CD14-positive monocyte (primary cell): Measurements from ENCODE around the gene OR2D2. TPM values are rescaled to one million over a fixed set of nuclear protein-coding genes. Genes with fewer than 3 reads are reported as not detected.
"Not testable (repeated sequence)": the region's sequence is repeated elsewhere in the genome, so short reads cannot be mapped to it uniquely, and the experiment has no call there.

Experiments used
- DNase-seq, 3 donors: peaks; one replicate each; pipeline ENCODE4 v3.0.0-alpha.2; 2011 to 2022
- H2AFZ ChIP-seq: 2 replicates; pipeline ENCODE4 v1.6.0; 2012; ENCODE audit warnings: mild to moderate bottlenecking, low read depth, low read length, inconsistent platforms; ENCODE audit not compliant: insufficient read depth, poor library complexity, severe bottlenecking
- H3K27ac ChIP-seq, 2 donors: 1 replicate in 1 of 2; 2 replicates in 1 of 2; pipeline ENCODE4 v1.5.1; 2012 to 2013; ENCODE audit warnings: low read length in 2 of 2, control low read depth in 1 of 2, inconsistent platforms in 1 of 2, low read depth in 1 of 2, mild to moderate bottlenecking in 1 of 2
- H3K27me3 ChIP-seq, 2 donors: one replicate each; pipeline versions ENCODE4 v1.6.0 to v1.6.1; 2011 to 2013; ENCODE audit warnings: low read length in 2 of 2; ENCODE audit not compliant: control insufficient read depth in 2 of 2, insufficient read depth in 2 of 2
- H3K36me3 ChIP-seq, 2 donors: replicated peaks in 1 of 2; 1 replicate in 1 of 2; 2 replicates in 1 of 2; pipeline versions ENCODE4 v1.5.1 to v1.6.1; 2012 to 2013; ENCODE audit warnings: low read length in 2 of 2, control low read depth in 1 of 2, inconsistent platforms in 1 of 2, mild to moderate bottlenecking in 1 of 2; ENCODE audit not compliant: insufficient read depth in 2 of 2, control insufficient read depth in 1 of 2
- H3K4me1 ChIP-seq, 2 donors: 1 replicate in 1 of 2; 2 replicates in 1 of 2; pipeline versions ENCODE4 v1.5.1 to v1.6.1; 2012 to 2013; ENCODE audit warnings: low read length in 2 of 2, control low read depth in 1 of 2, inconsistent platforms in 1 of 2, mild to moderate bottlenecking in 1 of 2, moderate library complexity in 1 of 2; ENCODE audit not compliant: insufficient read depth in 2 of 2, control insufficient read depth in 1 of 2
- H3K4me2 ChIP-seq: replicated peaks from 2 replicates; pipeline ENCODE3; 2012; ENCODE audit warnings: low read length, moderate library complexity, mild to moderate bottlenecking; ENCODE audit not compliant: poor library complexity, severe bottlenecking; ENCODE audit errors: extremely low read depth
- H3K4me3 ChIP-seq, 3 experiments: fragments of 200-600 bp in 1 of 3; sonication (generic) in 1 of 3; replicated peaks in 1 of 3; 1 replicate in 2 of 3; 2 replicates in 1 of 3; pipeline ENCODE4 v1.5.1; 2011 to 2013; ENCODE audit warnings: low read length in 3 of 3, mild to moderate bottlenecking in 3 of 3, control low read depth in 2 of 3, low read depth in 2 of 3, inconsistent platforms in 1 of 3, moderate library complexity in 1 of 3
- H3K79me2 ChIP-seq: 2 replicates; pipeline ENCODE4 v1.6.0; 2012; ENCODE audit warnings: mild to moderate bottlenecking, control low read depth, inconsistent platforms, low read length, moderate library complexity; ENCODE audit not compliant: insufficient read depth
- H3K9ac ChIP-seq: 2 replicates; pipeline ENCODE4 v1.6.0; 2017; ENCODE audit warnings: low read length, mild to moderate bottlenecking; ENCODE audit not compliant: insufficient read depth, poor library complexity, severe bottlenecking
- H3K9me3 ChIP-seq, 2 donors: replicated peaks in 1 of 2; 1 replicate in 1 of 2; 2 replicates in 1 of 2; pipeline versions ENCODE4 v1.5.1 to v1.6.1; 2012 to 2013; ENCODE audit warnings: low read length in 2 of 2, control low read depth in 1 of 2; ENCODE audit not compliant: control insufficient read depth in 1 of 2, insufficient read depth in 1 of 2
- H4K20me1 ChIP-seq: 2 replicates; pipeline ENCODE4 v1.6.0; 2012; ENCODE audit warnings: mild to moderate bottlenecking, low read length, control low read depth, moderate library complexity; ENCODE audit not compliant: insufficient read depth
- H3K27ac Mint-ChIP-seq, 7 donors: one replicate each; pipeline ENCODE4 v1.8.0; 2020; ENCODE audit warnings: mild to moderate bottlenecking in 7 of 7, mixed read lengths in 7 of 7, moderate library complexity in 6 of 7, inconsistent platforms in 2 of 7
- H3K27me3 Mint-ChIP-seq, 3 donors: one replicate each; pipeline ENCODE4 v1.8.0; 2021 to 2022; ENCODE audit warnings: low read depth in 3 of 3, mild to moderate bottlenecking in 3 of 3, mixed read lengths in 3 of 3, moderate library complexity in 3 of 3, inconsistent platforms in 1 of 3
- H3K36me3 Mint-ChIP-seq, 2 donors: one replicate each; pipeline ENCODE4 v1.8.0; 2020; ENCODE audit warnings: mixed read lengths in 2 of 2, inconsistent platforms in 1 of 2, mild to moderate bottlenecking in 1 of 2
- H3K4me1 Mint-ChIP-seq: one replicate; pipeline ENCODE4 v1.8.0; 2020; ENCODE audit warnings: mild to moderate bottlenecking, mixed read lengths
- H3K4me3 Mint-ChIP-seq, 2 donors: one replicate each; pipeline ENCODE4 v1.8.0; 2020; ENCODE audit warnings: mild to moderate bottlenecking in 2 of 2, mixed read lengths in 2 of 2, moderate library complexity in 1 of 2
- H3K9me3 Mint-ChIP-seq, 7 donors: one replicate each; pipeline ENCODE4 v1.8.0; 2020 to 2022; ENCODE audit warnings: mixed read lengths in 7 of 7, mild to moderate bottlenecking in 6 of 7, moderate library complexity in 6 of 7, inconsistent platforms in 2 of 7
- WGBS: methylation state at CpG from one replicate; pipeline ENCODE4 v1.1.5; 2013; ENCODE audit warnings: missing lambda C conversion rate; ENCODE audit not compliant: insufficient coverage; 5-methylcytosine and 5-hydroxymethylcytosine counted together
- intact Hi-C, 2 donors: fragments of 100-400 bp; cut with micrococcal nuclease; formaldehyde crosslinking; loops; one replicate each; pipeline versions ENCODE4 v1.15.0 to v1.15.1; 2023
- polyA plus RNA-seq, 3 donors: library from polyadenylated mRNA; depleted of rRNA in 1 of 3; unstranded in 2 of 3; stranded (reverse) in 1 of 3; fragments of 300-500 nt in 2 of 3; fragments of >200 nt in 1 of 3; fragmentation: Illumina TruSeq in 2 of 3; gene quantifications; 1 replicate in 2 of 3; 2 replicates in 1 of 3; pipeline ENCODE4 v1.2.3, GENCODE V29; 2012 to 2021
- TF ChIP-seq, protein P1 (sequence below): fragments of 200-600 bp; IDR thresholded peaks from one replicate; pipeline ENCODE4 v1.8.0; 2022; ENCODE audit warnings: antibody characterized with exemption, mild to moderate bottlenecking

The OR2D2 gene
- polyA plus RNA-seq, 3 donors: not detected

DNA sequence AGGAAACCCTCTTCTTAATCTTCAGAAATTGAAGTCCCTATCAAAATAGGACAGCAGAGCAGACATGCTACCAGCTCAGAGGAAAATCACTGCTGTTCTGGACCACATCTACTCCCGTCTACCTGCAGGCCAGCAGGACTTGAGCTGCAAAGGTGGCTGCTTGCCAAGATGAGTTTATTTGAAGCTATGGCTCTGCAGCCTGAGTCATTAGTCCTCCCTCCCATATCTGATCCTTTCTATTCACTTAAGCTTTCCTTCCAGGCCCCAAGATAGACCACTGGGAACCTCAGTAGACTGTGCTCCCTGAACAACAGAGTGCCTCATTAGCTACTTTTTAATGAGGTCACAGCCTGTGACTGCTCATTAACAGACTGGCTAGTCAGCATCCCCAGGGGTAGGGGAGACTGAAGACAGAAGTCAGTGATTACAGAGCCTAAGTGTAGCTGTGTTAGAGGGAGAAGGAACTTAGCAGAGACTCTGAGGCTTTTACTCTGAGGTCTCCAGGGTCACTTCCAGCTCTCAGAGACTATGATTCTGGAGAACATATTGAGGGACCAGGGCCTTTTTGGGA lies 36.2 kb downstream of the OR2D2 start:
- Histone ChIP-seq H3K36me3 (no peaks in the 10 kb centered on the region), H2AFZ (no peak overlapping the region), H4K20me1 (no peaks in the 10 kb centered on the region), H3K4me3 (no peak overlapping the region), H3K27ac (no peak overlapping the region), H3K4me2 (no peak overlapping the region), H3K79me2 (no peaks in the 10 kb centered on the region), H3K27me3 (no peaks in the 10 kb centered on the region), H3K9ac (no peak overlapping the region), H3K4me1 (no peaks in the 10 kb centered on the region), H3K9me3 (peaks cover 0 to 3% of the 10 kb centered on the region in 2 donors)
- Mint-ChIP-seq H3K36me3 (no peaks in the 10 kb centered on the region), H3K27ac (peak overlapping the region in 1 of 7 donors; percentile 33), H3K27me3 (peaks cover 0 to 1% (median 0%) of the 10 kb centered on the region in 3 donors), H3K4me3 (no peak overlapping the region), H3K9me3 (peaks cover 6 to 20% (median 10%) of the 10 kb centered on the region in 7 donors), H3K4me1 (no peaks in the 10 kb centered on the region)
- intact Hi-C loops: no loop called here
- TF ChIP-seq, protein P1, sequence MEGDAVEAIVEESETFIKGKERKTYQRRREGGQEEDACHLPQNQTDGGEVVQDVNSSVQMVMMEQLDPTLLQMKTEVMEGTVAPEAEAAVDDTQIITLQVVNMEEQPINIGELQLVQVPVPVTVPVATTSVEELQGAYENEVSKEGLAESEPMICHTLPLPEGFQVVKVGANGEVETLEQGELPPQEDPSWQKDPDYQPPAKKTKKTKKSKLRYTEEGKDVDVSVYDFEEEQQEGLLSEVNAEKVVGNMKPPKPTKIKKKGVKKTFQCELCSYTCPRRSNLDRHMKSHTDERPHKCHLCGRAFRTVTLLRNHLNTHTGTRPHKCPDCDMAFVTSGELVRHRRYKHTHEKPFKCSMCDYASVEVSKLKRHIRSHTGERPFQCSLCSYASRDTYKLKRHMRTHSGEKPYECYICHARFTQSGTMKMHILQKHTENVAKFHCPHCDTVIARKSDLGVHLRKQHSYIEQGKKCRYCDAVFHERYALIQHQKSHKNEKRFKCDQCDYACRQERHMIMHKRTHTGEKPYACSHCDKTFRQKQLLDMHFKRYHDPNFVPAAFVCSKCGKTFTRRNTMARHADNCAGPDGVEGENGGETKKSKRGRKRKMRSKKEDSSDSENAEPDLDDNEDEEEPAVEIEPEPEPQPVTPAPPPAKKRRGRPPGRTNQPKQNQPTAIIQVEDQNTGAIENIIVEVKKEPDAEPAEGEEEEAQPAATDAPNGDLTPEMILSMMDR: no peak
- WGBS: 100% methylated on average over 1 of the region's 1 CpG
- DNase-seq: no peak

DNA sequence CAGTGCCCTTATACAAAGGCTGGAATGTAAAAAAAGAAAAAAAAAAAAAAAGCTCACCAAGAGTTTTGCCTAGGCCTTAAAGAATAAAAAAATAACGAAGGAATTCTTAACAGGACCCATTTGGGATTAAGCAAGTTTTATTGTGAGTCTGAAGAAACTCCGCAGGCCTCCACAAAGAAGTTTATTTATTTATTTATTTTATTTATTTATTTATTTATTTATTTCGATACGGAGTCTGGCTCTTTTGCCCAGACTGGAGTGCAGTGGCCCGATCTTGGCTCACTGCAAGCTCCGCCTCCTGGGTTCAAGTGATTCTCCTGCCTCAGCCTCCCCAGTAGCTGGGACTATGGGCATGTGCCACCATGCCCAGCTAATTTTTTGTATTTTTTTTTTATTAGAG lies 37.5 kb downstream of the OR2D2 start:
- DNase-seq, H3K9me3 ChIP-seq, H3K9ac ChIP-seq, H3K27ac ChIP-seq, H3K4me1 ChIP-seq, H3K4me3 Mint-ChIP-seq, intact Hi-C loops, H3K36me3 Mint-ChIP-seq, H3K27ac Mint-ChIP-seq, H3K4me3 ChIP-seq, H2AFZ ChIP-seq, H3K79me2 ChIP-seq, H3K27me3 ChIP-seq, H3K36me3 ChIP-seq, H3K27me3 Mint-ChIP-seq, H3K4me1 Mint-ChIP-seq, H3K4me2 ChIP-seq, H4K20me1 ChIP-seq: not testable (repeated sequence)
- H3K9me3 Mint-ChIP-seq: peaks cover 6 to 19% (median 12%) of the 10 kb centered on the region in 7 donors
- WGBS: 100% methylated on average over 4 of the region's 6 CpGs
